Esophagus squamous epithelium (tissue), 5 donors: ENCODE measurements around the gene TMEM120B. TPM values are rescaled to one million over a fixed set of nuclear protein-coding genes. Genes with fewer than 3 reads are reported as not detected.

ENCODE experiments used
- DNase-seq: peaks from one replicate; lab custom pipeline; 2025; lab: John Stamatoyannopoulos, UW
- H3K27ac ChIP-seq, 4 donors: fragments of 200-600 bp; sonication (generic); one replicate each; pipeline ENCODE4 v1.5.1; 2016 to 2019; ENCODE audit warnings: mild to moderate bottlenecking in 1 of 4
- H3K27me3 ChIP-seq, 4 donors: fragments of 200-600 bp; sonication (generic); 1 replicate in 3 of 4; 2 replicates in 1 of 4; pipeline versions ENCODE4 v1.5.1 to v1.6.0; 2017 to 2021; ENCODE audit warnings: antibody characterized with exemption in 1 of 4
- H3K36me3 ChIP-seq, 3 donors: fragments of 200-600 bp; sonication (generic); one replicate each; pipeline ENCODE4 v1.5.1; 2016 to 2019
- H3K4me1 ChIP-seq, 3 donors: fragments of 200-600 bp; sonication (generic); one replicate each; pipeline ENCODE4 v1.5.1; 2017 to 2019
- H3K4me3 ChIP-seq, 4 donors: fragments of 200-600 bp; sonication (generic); 1 replicate in 3 of 4; 2 replicates in 1 of 4; pipeline ENCODE4 v1.5.1; 2016 to 2019; ENCODE audit warnings: mild to moderate bottlenecking in 2 of 4, moderate library complexity in 1 of 4
- H3K9me3 ChIP-seq, 3 donors: fragments of 200-600 bp; sonication (generic); one replicate each; pipeline ENCODE4 v1.5.1; 2016 to 2019
- POLR2A ChIP-seq, 4 donors: fragments of 450-650 bp; IDR thresholded peaks; one replicate each; pipeline ENCODE4 v1.6.1; 2017; ENCODE audit warnings: antibody characterized with exemption in 4 of 4, mild to moderate bottlenecking in 4 of 4, moderate library complexity in 3 of 4
- WGBS, 2 donors: methylation state at CpG; one replicate each; pipeline ENCODE4 v1.1.5; 2018; 5-methylcytosine and 5-hydroxymethylcytosine counted together
- intact Hi-C: fragments of 100-400 bp; cut with DNase I; formaldehyde crosslinking; loops from one replicate; pipeline ENCODE4 v1.15.0; 2022
- total RNA-seq, 4 donors: library from RNA; depleted of rRNA; stranded (reverse); fragments of >200 nt; gene quantifications; one replicate each; pipeline ENCODE4 v1.1.0, GENCODE V29; 2016
- TF ChIP-seq, protein P1 (sequence below), 6 experiments: fragments of 450-650 bp in 4 of 6; fragments of 200-600 bp in 2 of 6; sonication (generic) in 2 of 6; IDR thresholded peaks; one replicate each; pipeline ENCODE4 v1.5.1; 2016 to 2019; ENCODE audit warnings: antibody characterized with exemption in 6 of 6, mild to moderate bottlenecking in 4 of 6, moderate library complexity in 4 of 6
- donor health status: DM: yes; HTN: yes; CAD: no.

The TMEM120B gene
- total RNA-seq, 4 donors from 2014 or later = 2.7 to 5.2 (median 4.5) TPM

DNA sequence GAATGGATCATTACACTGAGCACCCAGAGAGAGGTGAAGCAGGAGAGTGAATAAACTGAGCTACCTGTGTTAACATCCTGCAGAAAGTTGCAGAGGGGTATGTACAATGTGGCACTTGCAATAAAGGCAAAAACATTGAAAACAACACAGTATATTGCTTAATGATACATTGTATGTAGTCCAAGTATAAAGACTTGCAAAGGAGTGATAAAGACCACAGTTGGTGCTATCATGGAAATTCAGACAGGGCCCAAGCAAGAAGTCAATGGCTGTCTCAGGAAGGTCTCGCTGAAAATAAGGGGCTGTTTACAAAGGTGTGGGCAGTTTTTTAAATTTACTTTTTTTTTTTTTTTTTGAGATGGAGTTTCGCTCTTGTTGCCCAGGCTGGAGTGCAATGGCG lies 10.0 kb downstream of the TMEM120B start:
- DNase-seq = no peak
- TF ChIP-seq, protein P1, sequence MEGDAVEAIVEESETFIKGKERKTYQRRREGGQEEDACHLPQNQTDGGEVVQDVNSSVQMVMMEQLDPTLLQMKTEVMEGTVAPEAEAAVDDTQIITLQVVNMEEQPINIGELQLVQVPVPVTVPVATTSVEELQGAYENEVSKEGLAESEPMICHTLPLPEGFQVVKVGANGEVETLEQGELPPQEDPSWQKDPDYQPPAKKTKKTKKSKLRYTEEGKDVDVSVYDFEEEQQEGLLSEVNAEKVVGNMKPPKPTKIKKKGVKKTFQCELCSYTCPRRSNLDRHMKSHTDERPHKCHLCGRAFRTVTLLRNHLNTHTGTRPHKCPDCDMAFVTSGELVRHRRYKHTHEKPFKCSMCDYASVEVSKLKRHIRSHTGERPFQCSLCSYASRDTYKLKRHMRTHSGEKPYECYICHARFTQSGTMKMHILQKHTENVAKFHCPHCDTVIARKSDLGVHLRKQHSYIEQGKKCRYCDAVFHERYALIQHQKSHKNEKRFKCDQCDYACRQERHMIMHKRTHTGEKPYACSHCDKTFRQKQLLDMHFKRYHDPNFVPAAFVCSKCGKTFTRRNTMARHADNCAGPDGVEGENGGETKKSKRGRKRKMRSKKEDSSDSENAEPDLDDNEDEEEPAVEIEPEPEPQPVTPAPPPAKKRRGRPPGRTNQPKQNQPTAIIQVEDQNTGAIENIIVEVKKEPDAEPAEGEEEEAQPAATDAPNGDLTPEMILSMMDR (IDR thresholded peaks at IDR 0.05) = no peak
- no peak for TF ChIP-seq POLR2A (IDR thresholded peaks at IDR 0.05)
- Histone ChIP-seq H3K9me3 (no peaks in the 10 kb centered on the region), H3K27ac (no peak overlapping the region), H3K36me3 (peaks cover 0 to 9% (median 0%) of the 10 kb centered on the region in 3 donors), H3K4me1 (no peaks in the 10 kb centered on the region), H3K4me3 (no peak overlapping the region), H3K27me3 (no peaks in the 10 kb centered on the region)
- WGBS, 2 donors = 94 to 100% methylated on average over 2 to 3 of the region's 3 CpGs
- intact Hi-C loops = no loop called here

DNA sequence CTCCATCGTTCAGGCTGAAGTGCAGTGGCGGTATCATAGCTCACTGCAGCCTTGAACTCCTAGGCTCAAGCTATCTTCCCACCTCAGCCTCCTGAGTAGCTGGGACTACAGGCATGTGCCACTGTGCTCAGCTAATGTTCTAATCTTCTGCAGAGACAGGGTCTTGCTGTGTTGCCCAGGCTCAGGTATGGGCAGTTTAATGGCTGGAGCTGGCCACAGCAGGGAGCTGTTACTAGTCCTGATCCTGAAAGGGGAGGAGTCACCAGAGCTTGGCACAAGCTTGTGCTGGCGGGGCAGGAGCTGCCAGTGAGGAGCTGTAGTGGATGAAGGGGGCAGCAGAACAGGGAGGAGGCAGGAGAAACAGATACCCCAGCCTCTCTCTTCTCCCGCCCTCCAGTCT lies 10.6 kb downstream of the TMEM120B start:
- H3K4me3 ChIP-seq = no peak overlapping the region
- no peaks in the 10 kb centered on the region for H3K4me1 ChIP-seq
- no peaks in the 10 kb centered on the region for H3K9me3 ChIP-seq
- 82 to 90% methylated on average over 2 to 4 of the region's 4 CpGs for WGBS, 2 donors
- peaks cover 0 to 9% (median 0%) of the 10 kb centered on the region in 3 donors for H3K36me3 ChIP-seq
- no peak for DNase-seq
- H3K27ac ChIP-seq = no peak overlapping the region
- no peaks in the 10 kb centered on the region for H3K27me3 ChIP-seq
- intact Hi-C loops = no loop called here
- no peak for TF ChIP-seq POLR2A (IDR thresholded peaks at IDR 0.05)
- TF ChIP-seq, protein P1 (IDR thresholded peaks at IDR 0.05) = no peak

DNA sequence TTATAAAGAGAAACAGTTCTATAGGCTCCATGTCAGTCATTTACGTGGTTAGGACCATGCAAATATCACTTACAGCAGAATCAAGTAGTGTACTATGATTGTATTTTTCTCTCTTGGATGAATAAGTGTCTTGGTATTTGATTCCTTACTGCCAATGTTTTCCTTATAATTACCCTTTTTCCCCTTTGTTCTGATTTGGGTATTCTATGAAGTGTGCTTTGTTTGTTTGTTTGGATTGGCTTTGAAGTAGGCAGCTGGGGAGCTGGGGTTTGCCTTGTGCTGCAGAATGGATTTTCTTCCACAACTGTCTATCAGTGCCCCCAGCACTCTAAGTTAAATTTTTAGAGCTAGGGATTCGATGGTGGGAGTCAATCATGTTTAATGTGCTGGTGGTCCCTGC lies 12.4 kb downstream of the TMEM120B start:
- intact Hi-C loops = no loop called here
- no peak for DNase-seq
- WGBS, 2 donors = 83 to 96% methylated on average over 2 of the region's 2 CpGs
- Histone ChIP-seq H3K36me3 (peaks cover 0 to 9% (median 0%) of the 10 kb centered on the region in 3 donors), H3K4me3 (no peak overlapping the region), H3K27ac (no peak overlapping the region), H3K27me3 (no peaks in the 10 kb centered on the region), H3K4me1 (no peaks in the 10 kb centered on the region), H3K9me3 (no peaks in the 10 kb centered on the region)
- TF ChIP-seq POLR2A (IDR thresholded peaks at IDR 0.05) = no peak
- TF ChIP-seq, protein P1 (IDR thresholded peaks at IDR 0.05) = no peak

DNA sequence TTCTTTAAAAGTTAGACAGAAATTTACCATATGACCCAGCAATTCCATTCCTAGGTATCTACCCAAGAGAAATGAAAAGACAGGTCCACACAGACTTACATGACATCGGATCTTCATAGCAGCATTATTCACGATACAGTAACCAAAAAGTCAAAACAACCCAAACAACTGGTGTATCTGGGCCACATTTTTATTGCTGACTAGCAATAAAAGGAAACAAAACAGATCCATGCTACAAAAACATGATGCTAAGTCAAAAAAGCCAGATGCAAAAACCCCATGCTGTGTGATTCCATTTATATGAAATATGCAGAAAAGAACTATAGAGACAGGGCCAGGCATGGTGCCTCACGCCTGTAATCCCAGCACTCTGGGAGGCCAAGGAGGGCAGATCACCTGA lies 12.9 kb downstream of the TMEM120B start:
- Histone ChIP-seq H3K36me3 (peaks cover 0 to 9% (median 0%) of the 10 kb centered on the region in 3 donors), H3K9me3 (no peaks in the 10 kb centered on the region), H3K27ac (no peak overlapping the region), H3K4me1 (no peaks in the 10 kb centered on the region), H3K27me3 (no peaks in the 10 kb centered on the region), H3K4me3 (no peak overlapping the region)
- intact Hi-C loops = no loop called here
- 94% methylated on average over 3 of the region's 3 CpGs for WGBS, 2 donors
- no peak for TF ChIP-seq POLR2A (IDR thresholded peaks at IDR 0.05)
- TF ChIP-seq, protein P1 (IDR thresholded peaks at IDR 0.05) = no peak
- no peak for DNase-seq

DNA sequence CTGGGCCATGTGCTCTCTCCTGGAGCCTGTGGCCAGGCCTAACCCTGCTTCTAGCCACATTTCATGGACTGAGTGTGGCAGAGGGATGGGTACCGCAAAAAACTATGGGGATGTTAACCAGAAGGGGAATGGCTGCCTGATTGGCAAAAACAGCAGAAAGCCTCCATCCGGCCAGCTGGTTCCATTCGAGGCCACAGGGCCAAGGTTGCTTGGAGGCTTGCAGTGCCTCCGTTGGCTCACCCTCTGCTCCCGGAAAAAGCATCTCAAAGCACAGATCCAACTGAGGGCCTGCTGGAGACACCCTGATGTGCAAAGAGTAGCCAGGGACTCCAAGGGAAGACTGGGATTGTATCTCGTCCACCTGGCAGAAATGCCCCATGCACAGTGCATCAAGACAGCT lies 16.5 kb downstream of the TMEM120B start:
- H3K36me3 ChIP-seq = peaks cover 0 to 9% (median 0%) of the 10 kb centered on the region in 3 donors
- H3K27me3 ChIP-seq = no peaks in the 10 kb centered on the region
- no peak overlapping the region for H3K27ac ChIP-seq
- H3K9me3 ChIP-seq = no peaks in the 10 kb centered on the region
- no peak overlapping the region for H3K4me3 ChIP-seq
- intact Hi-C loops = no loop called here
- DNase-seq = no peak
- H3K4me1 ChIP-seq = no peaks in the 10 kb centered on the region
- TF ChIP-seq POLR2A (IDR thresholded peaks at IDR 0.05) = no peak
- TF ChIP-seq, protein P1 (IDR thresholded peaks at IDR 0.05) = no peak
- 90% methylated on average over 4 to 6 of the region's 6 CpGs for WGBS, 2 donors
